Sigmoid colon (tissue), 3 donors: Measurements from ENCODE around the gene PRRT2.

Experiments used
- CTCF ChIP-seq, 4 experiments: fragments of 450-650 bp in 3 of 4; fragments of 200-600 bp in 1 of 4; IDR thresholded peaks; one replicate each; pipeline ENCODE4 v1.5.1; 2016 to 2019; ENCODE audit warnings: antibody characterized with exemption in 4 of 4, mild to moderate bottlenecking in 3 of 4, moderate library complexity in 2 of 4
- POLR2A ChIP-seq, 2 donors: fragments of 450-650 bp; IDR thresholded peaks; one replicate each; pipeline ENCODE4 v1.6.1; 2016; ENCODE audit warnings: antibody characterized with exemption in 2 of 2, mild to moderate bottlenecking in 2 of 2, moderate library complexity in 2 of 2

- TF ChIP-seq CTCF (IDR thresholded peaks at IDR 0.05), result no peak
- no peak for TF ChIP-seq POLR2A (IDR thresholded peaks at IDR 0.05)
These were observed 5.2 kb upstream of the PRRT2 start for GRCh38 chr16:29806641-29807425.
